GM18508 (cell line): ENCODE measurements around the gene GAS2.

Experiments
- ATAC-seq: cut with Tn5 transposase; IDR thresholded peaks from one replicate; pipeline ENCODE4 v1.9.1; 2021; ENCODE audit warnings: moderate number of reproducible peaks; ENCODE audit not compliant: insufficient read depth, unreplicated experiment

The GAS2 gene

GRCh38 chr11:22720457-22720856, 54.0 kb downstream of the GAS2 start:
- ATAC-seq = no peak

DNA sequence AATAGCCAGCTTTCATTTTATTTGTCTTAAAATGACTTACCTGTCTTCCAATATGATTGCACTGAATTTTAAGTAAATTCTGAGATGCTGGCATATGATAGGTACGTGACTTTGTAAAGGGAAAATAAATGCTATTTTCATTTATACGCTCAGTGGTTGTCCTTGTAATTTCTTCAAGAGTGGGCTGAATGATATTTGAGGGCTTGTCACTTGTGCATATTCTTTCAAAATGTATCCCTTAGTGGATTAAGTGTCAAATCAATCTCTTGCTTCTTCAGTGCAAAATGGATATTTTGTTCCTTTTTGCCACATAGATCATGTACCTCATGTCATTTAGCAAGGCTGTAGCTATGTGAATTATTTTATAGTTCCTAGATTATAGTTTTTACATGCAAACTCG, 56.9 kb downstream of the GAS2 start:
- no peak for ATAC-seq

GRCh38 chr11:22725079-22725478, 58.7 kb downstream of the GAS2 start:
- no peak for ATAC-seq

- no peak for ATAC-seq
These were observed 62.4 kb downstream of the GAS2 start for GRCh38 chr11:22728600-22729389.

- ATAC-seq = no peak
These were observed 63.9 kb downstream of the GAS2 start for GRCh38 chr11:22730319-22730718.

DNA sequence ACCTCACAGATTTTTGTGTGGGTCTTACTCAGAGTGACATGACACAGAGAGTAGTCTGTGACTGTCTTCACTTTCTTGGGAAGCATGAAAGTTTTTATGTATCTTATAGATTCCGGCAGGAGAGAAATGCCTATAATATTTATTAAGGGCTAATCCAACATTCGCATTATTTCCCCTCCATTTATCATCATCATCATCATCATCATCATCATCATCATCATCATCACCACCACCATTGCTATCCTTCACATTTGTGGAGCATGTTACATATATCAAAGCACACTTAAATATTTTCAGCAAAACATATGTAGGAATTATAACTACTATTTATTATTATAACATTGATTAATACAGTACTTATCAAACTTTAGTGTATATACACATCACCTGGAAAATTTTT, 66.2 kb downstream of the GAS2 start:
- ATAC-seq = no peak

GRCh38 chr11:22733475-22734248, 67.3 kb downstream of the GAS2 start:
- ATAC-seq = no peak

DNA sequence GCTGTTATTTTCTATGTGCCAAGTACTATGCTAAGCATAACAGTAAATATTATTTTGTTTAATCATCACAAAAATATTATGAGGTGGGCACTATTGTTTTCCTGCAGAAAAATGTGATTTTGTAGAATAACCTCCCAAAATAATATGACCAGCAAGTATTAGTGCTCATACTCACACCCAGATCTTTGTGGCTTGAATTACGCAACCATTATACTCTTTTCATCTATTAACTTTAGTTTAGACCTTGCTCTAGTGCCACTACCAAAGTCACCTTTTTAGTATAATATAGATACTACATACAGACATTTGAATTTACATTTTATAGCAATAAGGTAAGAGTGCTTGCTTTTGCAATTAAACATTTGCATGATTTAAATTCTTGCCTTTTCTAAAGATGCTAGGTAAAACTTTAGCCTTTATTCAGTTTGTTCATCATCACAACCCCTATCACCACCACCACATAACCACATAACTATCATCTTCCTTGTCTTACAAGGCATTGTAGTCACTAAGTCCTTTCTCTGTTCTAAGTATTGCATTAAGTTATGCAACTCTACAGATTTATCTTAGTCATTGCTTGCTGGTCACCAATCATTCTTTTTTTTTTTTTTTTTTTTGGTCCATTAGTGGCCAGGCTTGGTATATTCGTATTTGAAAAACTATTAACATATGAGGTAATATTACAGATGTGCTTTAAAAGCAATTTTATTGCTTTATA, 68.4 kb downstream of the GAS2 start:
- no peak for ATAC-seq

- no peak for ATAC-seq
These were observed 75.8 kb downstream of the GAS2 start for GRCh38 chr11:22742157-22742613.

DNA sequence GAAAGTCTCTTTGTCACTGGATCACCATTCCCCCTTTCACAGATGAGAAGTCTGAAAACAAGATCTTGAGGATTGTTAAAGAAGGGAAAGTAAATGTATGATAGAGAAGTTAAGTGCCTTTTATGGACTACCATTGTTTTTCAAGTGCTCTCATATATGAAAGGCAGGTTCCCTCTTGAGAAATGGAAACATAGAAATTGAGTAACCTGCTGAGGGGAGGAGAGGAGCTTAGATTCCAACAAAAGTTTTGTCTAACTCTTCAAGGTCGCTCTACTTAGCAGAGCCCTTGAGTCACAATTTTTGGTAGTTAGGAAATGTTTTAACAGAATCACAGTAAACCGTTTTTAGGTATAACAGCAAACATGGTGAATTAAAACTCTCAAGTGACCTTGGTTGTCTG, 83.1 kb downstream of the GAS2 start:
- ATAC-seq = no peak

DNA sequence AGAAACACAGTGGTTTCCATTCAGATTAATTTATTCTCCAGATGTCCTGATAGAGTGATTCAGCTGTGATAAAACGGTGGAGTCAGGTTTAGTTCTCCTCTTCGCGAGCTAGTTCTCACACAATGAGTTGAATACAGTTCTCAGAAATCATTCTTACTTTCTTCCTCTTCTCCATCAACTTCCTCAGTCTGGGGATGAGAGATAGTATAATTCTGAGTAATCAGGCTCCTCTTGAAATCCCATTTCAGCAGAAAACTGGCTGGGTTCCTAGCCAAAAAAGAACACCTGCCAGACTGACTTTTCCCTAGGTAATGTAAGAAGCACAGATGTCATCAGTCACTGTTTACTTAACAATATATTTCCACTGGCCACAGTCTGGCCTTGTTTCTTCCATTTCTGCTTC, 86.5 kb downstream of the GAS2 start:
- no peak for ATAC-seq

- no peak for ATAC-seq
These were observed 87.0 kb downstream of the GAS2 start for GRCh38 chr11:22753416-22753815.

DNA sequence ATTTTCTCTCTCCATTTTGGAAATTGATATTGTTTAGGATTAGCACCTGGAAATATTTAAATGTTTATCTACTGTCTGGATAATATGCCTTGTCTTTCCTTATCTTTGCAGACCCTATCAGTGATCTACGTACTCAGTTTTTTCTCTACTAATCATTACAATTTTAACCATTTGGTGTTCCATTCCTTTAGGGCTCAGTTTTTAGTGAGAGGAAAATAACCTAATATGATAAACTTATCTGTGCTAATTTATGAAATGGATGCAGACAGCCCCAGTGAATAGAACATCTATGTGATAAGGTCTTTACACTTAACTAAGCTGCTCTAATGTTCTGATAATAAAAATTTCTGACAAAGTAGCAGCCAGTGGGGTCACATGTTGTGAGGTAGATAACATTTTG, 94.7 kb downstream of the GAS2 start:
- no peak for ATAC-seq

GRCh38 chr11:22763166-22763565, 96.8 kb downstream of the GAS2 start:
- no peak for ATAC-seq

- no peak for ATAC-seq
These were observed 98.3 kb downstream of the GAS2 start for GRCh38 chr11:22764735-22765134.

DNA sequence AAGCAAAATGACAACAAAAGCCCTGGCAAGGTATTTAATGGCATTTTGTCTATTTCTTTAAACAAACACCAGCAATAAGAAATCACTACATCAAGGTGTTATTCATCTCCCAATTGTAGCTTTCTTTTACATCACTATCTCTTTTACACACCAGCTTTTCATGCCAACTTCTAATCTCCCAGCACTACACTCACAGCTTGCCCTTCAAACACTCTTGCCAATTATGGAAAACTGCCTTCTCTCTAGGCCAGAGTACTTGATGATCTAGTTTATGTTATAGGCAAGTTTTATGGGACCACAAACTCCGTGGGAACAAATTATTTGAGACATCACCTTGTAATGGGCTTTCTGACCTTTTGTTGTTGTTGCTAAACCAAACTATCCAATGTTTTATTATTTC, 101.9 kb downstream of the GAS2 start:
- no peak for ATAC-seq

DNA sequence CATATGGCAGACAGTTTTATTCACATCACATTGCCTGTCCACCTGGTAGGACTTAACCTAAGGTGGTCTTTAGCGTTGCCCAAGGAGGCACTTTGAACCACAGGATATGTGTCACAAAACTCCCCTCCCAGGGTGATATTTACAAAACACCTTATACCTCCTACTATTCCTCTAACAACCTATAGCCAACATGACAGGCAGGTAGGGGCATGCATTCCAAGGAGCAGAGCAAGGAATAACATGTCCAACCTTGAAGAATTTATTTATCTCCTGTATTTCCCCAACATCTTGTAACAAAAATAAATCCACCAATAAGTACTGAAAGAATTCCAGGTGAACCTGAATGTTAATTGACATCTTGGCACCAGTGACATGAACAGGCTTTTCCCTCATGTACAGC, 102.7 kb downstream of the GAS2 start:
- no peak for ATAC-seq

GRCh38 chr11:22774716-22775115, 108.3 kb downstream of the GAS2 start:
- no peak for ATAC-seq

GRCh38 chr11:22775248-22775647, 108.8 kb downstream of the GAS2 start:
- no peak for ATAC-seq

DNA sequence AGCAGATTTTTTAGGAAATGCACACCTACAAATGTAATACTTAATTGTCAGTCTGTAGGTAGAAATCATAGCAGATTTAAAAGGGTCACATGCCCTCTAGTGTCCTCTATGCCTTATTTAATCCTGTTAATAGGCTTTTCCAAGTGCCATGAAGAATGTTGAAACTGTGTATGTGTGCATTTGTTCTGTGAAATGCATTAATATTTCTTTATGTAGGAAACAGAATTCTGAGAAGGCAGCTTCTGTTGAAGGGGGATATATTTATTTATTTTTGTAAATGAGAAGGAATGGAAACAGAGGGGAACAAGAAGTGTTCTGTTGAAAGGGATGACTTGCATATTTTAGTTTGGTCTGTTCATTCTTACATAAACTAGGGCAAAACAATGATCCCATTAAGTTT, 112.2 kb downstream of the GAS2 start:
- ATAC-seq = no peak

GRCh38 chr11:22779850-22780249, 113.4 kb downstream of the GAS2 start:
- ATAC-seq = no peak
